ENCODE data around the gene SARS1.
"Not testable (repeated sequence)": the region's sequence is repeated elsewhere in the genome, so short reads cannot be mapped to it uniquely, and the experiment has no call there.

SARS1 gene

DNA sequence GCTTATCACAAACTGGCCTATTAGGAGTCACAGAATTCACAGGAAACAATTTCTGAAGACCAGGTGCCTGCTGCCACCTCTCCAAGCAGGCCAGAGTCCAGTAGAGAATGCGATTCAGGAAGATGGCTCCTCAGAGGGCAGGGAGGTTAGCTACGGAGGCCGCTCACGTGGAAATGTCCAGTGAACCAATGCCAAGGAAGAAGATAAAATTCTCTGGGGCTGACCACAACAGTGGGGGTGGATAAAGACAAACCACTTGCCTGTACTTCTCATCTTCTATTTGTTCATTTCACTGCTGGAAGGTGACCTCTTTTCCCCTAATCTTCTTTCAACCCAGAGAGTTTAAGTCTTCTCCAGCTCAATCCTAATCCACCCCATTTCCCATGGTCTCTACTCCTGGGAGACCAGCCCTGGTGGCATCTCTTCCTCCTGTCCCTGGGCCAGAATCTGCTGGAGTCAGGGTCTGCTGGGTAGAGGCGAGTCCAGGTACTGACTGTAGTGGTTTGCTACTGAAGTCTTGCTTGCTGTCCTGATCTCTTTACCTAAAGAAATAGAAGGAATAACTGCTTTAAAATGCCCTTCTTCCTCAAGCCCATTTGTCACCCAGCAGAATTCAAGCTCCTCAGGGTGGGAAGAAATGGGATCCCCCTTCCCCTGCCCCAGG, 66.0 kb downstream of the SARS1 start:
- no peak for DNase-seq

DNA sequence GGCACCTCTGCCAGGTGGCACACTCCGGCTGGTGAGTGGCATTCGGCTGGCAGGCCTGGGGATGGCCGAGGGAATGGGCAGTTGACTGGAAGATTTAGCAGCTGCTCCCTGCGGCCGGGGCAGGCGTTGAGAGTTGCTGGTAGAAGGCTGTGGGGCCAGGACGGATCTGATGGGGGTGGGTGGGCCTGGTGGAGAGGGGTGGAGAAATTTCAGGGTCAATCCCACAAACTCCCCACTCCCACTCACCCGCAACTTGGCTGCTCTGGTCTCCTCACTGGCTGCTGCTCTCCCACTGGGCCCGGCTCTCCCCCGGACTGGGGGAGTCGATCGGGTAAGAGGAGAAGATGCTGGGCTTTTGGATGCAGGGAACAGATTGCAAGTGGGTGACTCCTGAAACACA, 67.1 kb downstream of the SARS1 start:
- DNase-seq: no peak

DNA sequence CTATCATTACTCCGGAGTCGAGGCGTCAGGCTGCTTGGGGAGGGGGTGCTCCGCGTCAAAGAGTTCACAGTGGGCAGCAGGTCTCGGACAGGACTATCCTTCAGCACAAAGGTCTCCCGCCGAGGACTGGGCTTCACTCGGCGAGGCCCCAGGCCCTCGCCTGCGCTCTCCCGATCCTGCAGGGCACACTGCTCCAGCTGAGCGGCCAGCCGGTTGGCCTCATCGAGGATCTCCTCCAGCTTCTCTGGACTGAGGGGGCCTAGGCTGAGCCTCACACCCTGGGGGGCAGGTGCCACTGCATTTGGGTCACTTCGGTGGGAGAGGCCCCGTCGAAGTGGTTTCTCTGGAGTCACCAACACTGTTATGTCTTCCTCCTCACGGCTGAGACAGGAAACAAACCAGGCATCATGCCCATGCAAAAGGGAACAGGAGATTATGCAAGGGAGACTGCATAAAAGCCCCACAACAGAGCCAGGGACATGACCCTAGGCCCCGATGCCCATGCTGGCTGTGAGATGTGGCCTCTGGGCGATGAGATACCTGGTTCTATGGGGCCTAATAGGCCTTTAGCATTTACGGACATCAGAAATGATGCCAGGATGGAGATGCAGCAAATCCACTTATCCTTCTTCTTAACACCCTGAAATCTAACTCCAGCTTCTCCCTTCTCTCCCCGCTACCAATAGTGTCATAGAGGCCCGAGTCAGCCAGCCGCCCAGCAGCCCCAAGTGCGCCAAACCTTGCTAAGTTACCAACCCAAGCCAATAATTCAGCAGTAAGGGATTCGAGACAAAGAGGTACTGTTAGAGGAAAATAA, 68.2 kb downstream of the SARS1 start:
- DNase-seq: no peak

DNA sequence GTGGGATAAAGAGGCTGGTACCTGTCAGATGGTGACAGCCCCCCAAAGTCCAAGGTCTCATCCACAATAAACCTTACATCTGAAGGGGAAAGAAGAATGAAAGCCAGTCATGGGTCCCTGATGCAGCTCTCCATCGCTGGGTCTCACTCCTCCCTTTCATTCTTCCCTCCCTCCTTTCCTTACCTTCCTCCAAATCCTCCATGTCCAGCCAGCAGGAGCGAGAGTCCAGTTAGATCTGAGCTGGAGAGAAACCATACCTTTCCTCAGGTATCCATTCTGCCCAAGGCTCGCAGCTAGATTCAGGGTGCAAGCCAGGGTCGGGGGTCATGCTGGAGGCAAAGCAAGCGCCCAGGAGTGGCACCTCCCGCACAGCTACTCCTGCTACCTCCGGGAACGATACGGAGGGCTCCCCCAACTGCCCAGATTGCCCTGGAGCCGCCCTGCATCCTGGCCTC, 68.8 kb downstream of the SARS1 start:
- no peak for DNase-seq

DNA sequence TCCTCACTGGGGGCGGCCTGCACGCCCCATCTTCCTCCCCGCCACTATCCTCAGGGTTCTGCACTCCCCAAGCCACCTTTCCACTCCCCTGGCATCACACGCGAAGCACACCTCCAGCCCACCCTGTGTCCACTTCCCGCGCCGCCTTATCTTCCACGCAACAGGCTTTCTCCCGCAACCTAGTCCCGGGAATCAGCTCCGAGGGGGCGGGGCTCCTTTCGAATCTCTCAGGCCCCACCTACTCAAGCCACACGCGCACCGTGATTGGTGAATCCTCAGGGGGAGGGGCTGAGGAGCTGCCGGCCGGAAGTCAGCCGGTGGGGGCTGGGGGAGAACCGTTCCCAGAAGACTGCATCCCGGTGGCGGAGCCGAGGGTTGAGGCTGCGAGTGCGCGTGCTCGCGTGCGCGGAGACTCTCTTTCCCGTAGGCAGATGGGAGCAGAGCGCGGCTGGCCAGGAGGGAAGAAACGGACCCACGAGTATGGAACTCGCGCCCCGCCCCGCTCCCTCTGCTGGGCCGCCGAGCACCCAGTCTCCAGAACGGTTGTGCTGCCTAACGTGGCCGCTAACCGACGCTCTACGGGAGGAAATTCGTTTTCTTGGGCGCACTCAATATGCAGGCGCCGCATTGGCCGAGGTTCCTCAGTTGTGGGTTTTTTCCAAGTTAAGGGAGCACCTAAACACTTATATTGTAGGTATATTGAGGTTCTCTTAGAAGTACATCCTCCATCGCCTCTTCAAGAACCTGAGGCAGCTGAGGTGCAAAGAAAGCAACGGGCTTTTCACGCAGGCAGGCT, 69.4 kb downstream of the SARS1 start, which contains the start of gene PSRC1:
Gene PSRC1, minus strand, starts transcription at position 194 of the 796 bp plus-strand sequence.
- peak; percentile 93 for DNase-seq

DNA sequence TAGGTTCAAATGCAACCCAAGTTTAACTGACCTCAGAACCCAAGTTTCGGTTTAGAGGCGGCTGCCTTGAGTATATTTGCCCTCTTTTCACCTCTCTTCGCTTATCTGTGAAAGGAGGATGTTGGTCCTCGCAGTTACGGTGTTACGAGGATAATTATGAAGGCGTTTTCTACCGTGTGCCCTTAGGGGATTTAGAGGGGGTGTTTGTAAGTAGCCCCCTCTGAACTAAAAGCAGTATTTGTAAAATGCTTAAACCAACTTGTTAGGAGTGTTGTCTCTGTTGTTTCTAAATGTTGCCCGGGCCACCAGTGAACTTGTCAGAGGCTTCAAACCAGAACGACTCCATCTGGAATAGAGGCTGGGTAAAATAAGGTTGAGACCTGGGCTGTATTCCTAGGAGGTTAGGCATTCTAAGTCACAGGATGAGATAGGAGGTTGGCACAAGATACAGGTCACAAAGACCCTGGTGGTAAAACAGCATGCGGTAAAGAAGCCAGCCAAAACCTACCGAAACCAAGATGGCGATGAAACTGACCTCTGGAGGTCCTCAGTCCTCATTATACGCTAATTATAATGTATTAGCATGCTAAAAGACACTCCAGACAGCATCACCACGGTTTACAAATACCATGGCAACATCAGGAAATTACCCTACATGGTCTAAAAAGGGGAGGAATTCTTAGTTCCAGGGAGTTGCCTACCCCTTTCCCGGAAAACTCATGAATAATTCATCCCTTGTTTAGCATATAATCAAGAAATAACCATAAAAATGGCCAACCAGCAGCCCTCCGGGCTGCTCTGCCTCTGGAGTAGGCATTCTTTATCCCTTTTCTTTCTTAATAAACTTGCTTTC, 70.3 kb downstream of the SARS1 start:
- DNase-seq: no peak

DNA sequence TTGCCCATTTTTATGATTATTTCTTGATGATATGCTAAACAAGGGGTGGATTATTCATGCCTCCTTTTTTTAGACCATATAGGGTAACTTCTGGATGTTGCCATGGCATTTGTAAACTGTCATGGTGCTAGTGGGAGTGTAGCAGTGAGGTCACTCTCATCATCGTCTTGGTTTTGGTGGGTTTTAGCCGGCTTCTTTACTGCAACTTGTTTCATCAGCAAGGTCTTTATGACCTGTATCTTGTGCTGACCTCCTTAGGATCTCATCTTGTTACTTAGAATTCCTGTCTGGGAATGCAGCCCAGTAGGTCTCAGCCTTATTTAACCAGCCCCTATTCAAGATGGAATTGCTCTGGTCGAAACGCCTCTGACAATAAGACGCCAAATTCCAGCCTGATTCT, 73.0 kb downstream of the SARS1 start:
- DNase-seq: not testable (repeated sequence)

Measured in stimulated activated CD8-positive, alpha-beta memory T cell treated with anti-CD3 and anti-CD28 coated beads, Interleukin-4, amount 100 ng/mL, for 48 hours (primary cell).